Stomach (tissue), 9 donors: ENCODE measurements around the gene ACTR5. TPM values are rescaled to one million over a fixed set of nuclear protein-coding genes. Genes with fewer than 3 reads are reported as not detected.
A peak's percentile ranks its signal among the peaks of the same experiment; 100 is the strongest.

Experiments
- DNase-seq, 2 donors: peaks; one replicate each; pipeline versions ENCODE4 v3.0.0 to v3.0.0-alpha.2; 2013 to 2019
- H3K27ac ChIP-seq, 5 donors: fragments of 200-600 bp in 4 of 5; sonication (generic) in 4 of 5; one replicate each; pipeline ENCODE4 v1.5.1; 2013 to 2019; ENCODE audit warnings: mild to moderate bottlenecking in 1 of 5, moderate library complexity in 1 of 5
- H3K27me3 ChIP-seq, 3 donors: fragments of 200-600 bp; sonication (generic); one replicate each; pipeline ENCODE4 v1.5.1; 2017 to 2019; ENCODE audit warnings: mixed run types in 1 of 3
- H3K36me3 ChIP-seq, 4 donors: fragments of 200-600 bp; sonication (generic); 1 replicate in 3 of 4; 2 replicates in 1 of 4; pipeline ENCODE4 v1.5.1; 2016 to 2019
- H3K4me1 ChIP-seq, 4 donors: fragments of 200-600 bp; sonication (generic); one replicate each; pipeline ENCODE4 v1.5.1; 2016 to 2019
- H3K4me3 ChIP-seq, 4 donors: fragments of 200-600 bp; sonication (generic) in 3 of 4; one replicate each; pipeline ENCODE4 v1.5.1; 2016 to 2019; ENCODE audit warnings: mild to moderate bottlenecking in 1 of 4
- H3K9me3 ChIP-seq, 4 donors: fragments of 200-600 bp; sonication (generic); one replicate each; pipeline ENCODE4 v1.5.1; 2016 to 2019
- CTCF ChIP-seq, 7 experiments: fragments of 450-650 bp in 4 of 7; fragments of 200-600 bp in 3 of 7; sonication (generic) in 3 of 7; IDR thresholded peaks; one replicate each; pipeline ENCODE4 v1.5.1; 2016 to 2019; ENCODE audit warnings: antibody characterized with exemption in 7 of 7, control low read depth in 2 of 7, mild to moderate bottlenecking in 1 of 7
- EP300 ChIP-seq: sonication (generic); formaldehyde crosslinking; IDR thresholded peaks from one replicate; pipeline ENCODE4 v1.6.1; 2017; ENCODE audit warnings: antibody characterized with exemption
- POLR2A ChIP-seq, 4 donors: fragments of 450-650 bp; IDR thresholded peaks; one replicate each; pipeline ENCODE4 v1.6.1; 2016; ENCODE audit warnings: antibody characterized with exemption in 4 of 4, control low read depth in 2 of 4, mild to moderate bottlenecking in 1 of 4, moderate library complexity in 1 of 4
- POLR2AphosphoS5 ChIP-seq, 3 donors: sonication (generic); formaldehyde crosslinking; IDR thresholded peaks; one replicate each; pipeline ENCODE4 v1.6.1; 2016; ENCODE audit warnings: antibody characterized with exemption in 3 of 3
- WGBS, 5 donors: extraction: QIAGEN DNeasy Blood & Tissue Kit in 3 of 5; methylation state at CpG; one replicate each; pipeline versions ENCODE4 v1.1.5 to v1.1.7; 2013 to 2018; 5-methylcytosine and 5-hydroxymethylcytosine counted together
- intact Hi-C: fragments of 100-400 bp; cut with DNase I; formaldehyde crosslinking; loops from one replicate; pipeline ENCODE4 v1.15.1; 2023; ENCODE audit warnings: low total_unique reads
- polyA plus RNA-seq, 3 donors: library from polyadenylated mRNA; stranded (reverse); fragments of 200-250 nt; gene quantifications; one replicate each; pipeline ENCODE4 v1.2.3, GENCODE V29; 2013
- total RNA-seq, 5 donors: library from RNA; depleted of rRNA; stranded (reverse); fragments of >200 nt; gene quantifications; one replicate each; pipeline versions ENCODE4 v1.1.0 to v1.2.3, GENCODE V29; 2014 to 2016
- donor health status: healthy with polysubstance abuse.
- donor health status: Bipolar disorder and iron deficiency.
- donor health status: healthy.

ACTR5 gene
- total and polyA plus RNA-seq, 8 donors: 3.6 to 68.1 (median 6.5) TPM

DNA sequence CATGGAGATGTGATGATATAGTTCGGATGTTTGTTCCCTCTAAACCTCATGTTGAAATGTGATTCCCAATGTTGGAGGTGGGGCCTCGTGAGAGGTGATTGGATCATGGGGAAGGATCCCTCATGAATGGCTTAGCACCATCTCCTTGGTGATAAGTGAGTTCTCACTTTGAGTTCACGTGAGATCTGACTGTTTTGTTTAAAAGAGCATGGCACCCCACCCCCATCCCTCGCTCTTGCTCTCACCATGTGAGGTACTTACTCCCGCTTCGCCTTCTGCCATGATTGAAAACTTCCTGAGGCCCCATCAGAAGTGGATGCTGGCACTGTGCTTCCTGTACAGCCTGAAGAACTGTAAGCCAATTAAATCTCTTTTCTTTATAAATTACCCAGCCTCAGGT, 13.1 kb upstream of the ACTR5 start:
- WGBS, 5 donors: 41 to 50% (median 48%) methylated on average over 6 of the region's 6 CpGs
- Histone ChIP-seq H3K27ac (no peak overlapping the region), H3K36me3 (no peaks in the 10 kb centered on the region), H3K4me3 (no peak overlapping the region), H3K27me3 (peaks cover 11 to 97% (median 47%) of the 10 kb centered on the region in 3 donors), H3K4me1 (peaks cover 13 to 18% (median 17%) of the 10 kb centered on the region in 4 donors), H3K9me3 (no peaks in the 10 kb centered on the region)
- intact Hi-C loops: loop anchor here (5.0 kb wide), 1 partner anchor 93 kb away; no protein-coding TSS in a partner anchor
- DNase-seq: no peak
- no peak for TF ChIP-seq CTCF (IDR thresholded peaks at IDR 0.05)
- TF ChIP-seq POLR2AphosphoS5 (IDR thresholded peaks at IDR 0.05): no peak
- no peak for TF ChIP-seq POLR2A (IDR thresholded peaks at IDR 0.05)
- no peak for TF ChIP-seq EP300

DNA sequence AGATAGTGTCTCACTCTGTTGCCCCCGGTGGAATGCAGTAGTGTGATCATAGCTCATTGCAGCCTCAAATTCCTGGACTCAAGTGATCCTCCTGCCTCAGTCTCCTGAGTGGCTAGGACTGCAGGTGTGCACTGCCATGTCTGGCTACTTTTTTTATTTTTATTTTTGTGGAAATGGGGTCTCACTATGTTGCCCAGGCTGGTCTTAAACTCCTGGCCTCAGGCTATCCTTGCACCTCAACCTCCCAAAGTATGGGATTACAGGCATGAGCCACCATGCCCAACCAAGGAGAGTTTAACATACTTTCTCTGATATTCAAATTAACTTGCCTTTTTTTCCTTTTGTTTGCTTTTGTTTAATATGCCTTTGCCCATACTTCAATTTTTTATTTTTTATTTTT, 10.4 kb upstream of the ACTR5 start:
- Histone ChIP-seq H3K27ac (no peak overlapping the region), H3K27me3 (peaks cover 0 to 94% (median 19%) of the 10 kb centered on the region in 3 donors), H3K4me3 (no peak overlapping the region), H3K4me1 (no peaks in the 10 kb centered on the region), H3K36me3 (no peaks in the 10 kb centered on the region), H3K9me3 (no peaks in the 10 kb centered on the region)
- intact Hi-C loops: loop anchor here (5.0 kb wide), 1 partner anchor 96 kb away; no protein-coding TSS in a partner anchor
- DNase-seq: no peak
- TF ChIP-seq CTCF (IDR thresholded peaks at IDR 0.05) (no peak), EP300 (no peak), POLR2AphosphoS5 (IDR thresholded peaks at IDR 0.05) (no peak), POLR2A (IDR thresholded peaks at IDR 0.05) (no peak)
- 72 to 97% (median 88%) methylated on average over 1 of the region's 1 CpG for WGBS, 5 donors

DNA sequence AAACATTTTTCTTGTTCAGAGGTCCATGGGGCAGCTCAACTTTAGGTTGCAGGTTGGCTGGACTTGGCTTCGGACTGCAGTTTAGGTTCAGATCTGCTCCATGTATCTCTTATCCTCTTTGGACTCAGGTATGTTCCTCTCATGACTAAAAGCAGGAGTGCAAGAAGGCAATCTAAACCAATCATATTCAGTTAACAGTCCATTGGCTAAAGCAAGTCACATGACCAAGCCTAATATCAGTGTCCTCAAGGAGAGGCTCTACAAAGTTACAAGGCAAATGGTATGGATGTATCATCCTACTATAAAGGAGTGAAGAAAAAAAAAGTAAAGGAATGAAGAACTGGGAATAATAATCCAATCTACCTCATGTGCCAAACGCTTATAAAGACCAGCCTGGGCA, 2.5 kb upstream of the ACTR5 start:
- Histone ChIP-seq H3K4me3 (no peak overlapping the region), H3K4me1 (peaks cover 0 to 26% (median 20%) of the 10 kb centered on the region in 4 donors), H3K27ac (no peak overlapping the region), H3K27me3 (peaks cover 0 to 29% (median 0%) of the 10 kb centered on the region in 3 donors), H3K9me3 (no peaks in the 10 kb centered on the region), H3K36me3 (peaks cover 0 to under 1% (median 0%) of the 10 kb centered on the region in 4 donors)
- TF ChIP-seq CTCF (IDR thresholded peaks at IDR 0.05) (no peak), POLR2AphosphoS5 (IDR thresholded peaks at IDR 0.05) (no peak), EP300 (no peak), POLR2A (IDR thresholded peaks at IDR 0.05) (no peak)
- DNase-seq: no peak
- WGBS, 5 donors: 81 to 97% (median 94%) methylated on average over 2 of the region's 2 CpGs
- intact Hi-C loops: loop anchor here (5.0 kb wide), 1 partner anchor 98 kb away; no protein-coding TSS in a partner anchor

DNA sequence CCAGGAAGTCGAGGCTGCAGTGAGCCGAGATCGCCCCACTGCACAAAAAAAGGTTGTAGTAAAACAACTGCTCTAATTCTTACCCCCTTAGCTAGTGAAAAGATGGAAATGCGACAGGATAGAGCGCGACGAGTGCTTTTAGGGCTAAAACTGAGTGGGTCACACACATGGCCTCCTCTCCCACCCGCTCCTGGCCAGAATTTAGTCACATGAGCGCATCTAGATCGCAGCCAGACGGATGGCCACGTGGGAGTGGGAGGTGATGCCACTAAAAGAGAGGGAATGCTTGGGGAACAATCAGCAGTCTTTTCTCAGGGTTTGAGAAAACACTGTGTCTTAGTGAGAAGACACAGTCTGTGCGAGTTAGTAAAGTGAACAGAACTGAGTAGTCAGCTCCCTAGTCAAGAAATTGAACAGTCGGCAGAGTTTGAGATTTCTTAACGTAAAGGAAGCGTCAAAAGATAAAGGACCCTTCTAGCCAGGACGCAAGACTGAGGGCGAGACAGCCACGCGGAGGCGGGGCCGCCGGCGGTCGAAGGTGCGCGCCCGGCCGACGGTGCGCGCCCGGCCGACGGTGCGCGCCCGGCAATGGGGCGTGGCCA, 664 bp upstream of the ACTR5 start:
- peaks cover 0 to 36% (median 20%) of the 10 kb centered on the region in 4 donors for H3K4me1 ChIP-seq
- TF ChIP-seq CTCF (IDR thresholded peaks at IDR 0.05) (no peak), EP300 (no peak), POLR2A (IDR thresholded peaks at IDR 0.05) (no peak), POLR2AphosphoS5 (IDR thresholded peaks at IDR 0.05) (no peak)
- intact Hi-C loops: loop anchor here (5.0 kb wide), 1 partner anchor 100 kb away; no protein-coding TSS in a partner anchor
- peak overlapping the region; percentile 81 to 94 (median 92) for H3K4me3 ChIP-seq
- WGBS, 5 donors: 13 to 17% (median 14%) methylated on average over 37 to 39 of the region's 39 CpGs
- no peaks in the 10 kb centered on the region for H3K9me3 ChIP-seq
- DNase-seq: no peak
- H3K27ac ChIP-seq: peak overlapping the region in 4 of 5 donors; percentile 90 to 94 (median 92)
- peaks cover 0 to 12% (median 0%) of the 10 kb centered on the region in 3 donors for H3K27me3 ChIP-seq
- peaks cover 0 to 16% (median 8%) of the 10 kb centered on the region in 4 donors for H3K36me3 ChIP-seq
